COLO829 (cell line): ENCODE data around the gene MNX1.

Source experiments
- DNase-seq: peaks from one replicate; pipeline ENCODE4 v3.0.0; 2012; ENCODE audit warnings: low spot score

The MNX1 gene

GRCh38 chr7:157014635-157015555, 4.4 kb upstream of the MNX1 start:
- no peak for DNase-seq

GRCh38 chr7:157013602-157014549, 3.4 kb upstream of the MNX1 start:
- DNase-seq = no peak

GRCh38 chr7:157013101-157013500, 2.6 kb upstream of the MNX1 start:
- DNase-seq = no peak

GRCh38 chr7:157012113-157012547, 1.7 kb upstream of the MNX1 start:
- no peak for DNase-seq

GRCh38 chr7:157011333-157012112, 1.1 kb upstream of the MNX1 start:
- DNase-seq = no peak

GRCh38 chr7:157009778-157010587, 480 bp downstream of the MNX1 start:
- no peak for DNase-seq

GRCh38 chr7:157009170-157009777, 1.2 kb downstream of the MNX1 start:
- DNase-seq = no peak

GRCh38 chr7:157008206-157009169, 2.0 kb downstream of the MNX1 start:
- no peak for DNase-seq

- no peak for DNase-seq
Measured at GRCh38 chr7:157007470-157008066, 2.9 kb downstream of the MNX1 start.

- DNase-seq = no peak
Measured at GRCh38 chr7:157006829-157007469, 3.5 kb downstream of the MNX1 start.

GRCh38 chr7:157006205-157006747, 4.2 kb downstream of the MNX1 start:
- no peak for DNase-seq

GRCh38 chr7:157005456-157006204, 4.8 kb downstream of the MNX1 start:
- no peak for DNase-seq

GRCh38 chr7:157004521-157005455, 5.7 kb downstream of the MNX1 start:
- DNase-seq = no peak

- no peak for DNase-seq
Measured at GRCh38 chr7:157003756-157004520, 6.5 kb downstream of the MNX1 start.

GRCh38 chr7:157003445-157003755, 7.1 kb downstream of the MNX1 start:
- DNase-seq = no peak
